PFSK-1 (cell line): ENCODE measurements around the gene RSPH6A.

Source experiments
- FOXP2 ChIP-seq: optimal IDR thresholded peaks from 2 replicates; pipeline ENCODE3; 2011; ENCODE audit warnings: borderline replicate concordance, control low read depth, inconsistent platforms; ENCODE audit not compliant: insufficient read depth; ENCODE audit errors: extremely low read length, extremely low read depth
- POLR2AphosphoS5 ChIP-seq: IDR thresholded peaks from 2 replicates; pipeline ENCODE4 v1.6.1; 2012; ENCODE audit warnings: low read depth, mild to moderate bottlenecking, control low read depth, low read length, moderate library complexity
- REST ChIP-seq, 2 experiments: IDR thresholded peaks; 2 replicates each; pipeline versions ENCODE4 v1.6.1 to v1.8.0; 2011 to 2012; ENCODE audit warnings: low read depth in 2 of 2, low read length in 2 of 2, control low read depth in 1 of 2, inconsistent platforms in 1 of 2, mild to moderate bottlenecking in 1 of 2, moderate library complexity in 1 of 2; ENCODE audit not compliant: insufficient read depth in 1 of 2
- SIN3A ChIP-seq: IDR thresholded peaks from 2 replicates; pipeline ENCODE4 v1.6.1; 2012; ENCODE audit warnings: mild to moderate bottlenecking, low read length, moderate library complexity, borderline replicate concordance; ENCODE audit not compliant: insufficient read depth
- TAF1 ChIP-seq: IDR thresholded peaks from 2 replicates; pipeline ENCODE4 v1.6.1; 2012; ENCODE audit warnings: low read length, control low read depth, borderline replicate concordance; ENCODE audit not compliant: insufficient read depth

RSPH6A gene

DNA sequence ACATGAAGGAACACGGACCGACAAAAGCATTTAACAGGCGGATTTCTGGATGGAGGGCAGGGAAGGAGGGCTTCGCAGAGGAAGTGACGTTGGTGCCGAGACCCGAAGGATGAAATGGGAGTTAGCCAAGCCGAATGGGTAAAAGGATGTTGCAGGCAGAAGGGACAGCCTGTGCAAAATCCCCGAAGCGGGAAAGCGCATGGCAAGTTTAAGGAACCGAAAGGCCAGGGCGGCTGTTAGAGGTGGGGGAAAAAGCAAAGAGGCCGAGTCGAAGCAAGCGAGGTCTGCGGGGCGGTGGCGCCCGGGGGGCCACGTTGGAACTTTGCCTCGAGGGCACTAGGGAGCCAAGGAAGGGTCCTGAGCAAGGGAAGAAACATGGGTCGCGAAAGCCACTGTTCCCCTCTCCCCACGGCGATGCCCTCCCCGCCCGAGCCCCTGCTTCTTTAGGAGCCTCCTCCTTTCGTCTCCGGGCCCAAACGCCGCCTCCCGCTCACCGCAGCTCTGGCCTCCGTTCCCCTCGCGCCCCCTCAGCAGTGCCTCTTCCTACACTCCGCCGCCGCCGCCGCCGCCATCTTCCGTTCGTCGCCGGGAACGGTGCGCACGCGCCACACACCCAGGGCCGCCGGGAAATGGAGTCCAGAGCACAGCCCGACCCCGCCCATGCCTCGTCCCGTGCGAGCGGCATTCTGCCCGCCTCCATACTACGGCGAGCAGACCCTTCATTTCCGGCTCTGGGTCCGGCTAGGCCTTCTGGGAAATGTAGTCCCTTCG, 47.6 kb upstream of the RSPH6A start, which contains the start of gene SYMPK:
Gene SYMPK (minus strand): TSS at position 584 of the 771 bp plus-strand sequence. CDS start 8,652 bp downstream, outside the sequence.
- TF ChIP-seq SIN3A (no peak), FOXP2 (peak; percentile 54), TAF1 (peak; percentile 34; the same call in 1 of the 2 replicates), REST (IDR thresholded peaks at IDR 0.05; ENCODE audit: insufficient read depth in 1 of 2, low read depth in 2 of 2, low read length in 2 of 2) (no peak), POLR2AphosphoS5 (peak; percentile 79)

GRCh38 chr19:45862271-45862563, 47.1 kb upstream of the RSPH6A start:
- TF ChIP-seq TAF1 (no peak), POLR2AphosphoS5 (no peak), REST (IDR thresholded peaks at IDR 0.05; ENCODE audit: insufficient read depth in 1 of 2, low read depth in 2 of 2, low read length in 2 of 2) (no peak), FOXP2 (no peak), SIN3A (no peak)

GRCh38 chr19:45860359-45861259, 45.5 kb upstream of the RSPH6A start:
- TF ChIP-seq POLR2AphosphoS5 (no peak), SIN3A (no peak), TAF1 (no peak), REST (IDR thresholded peaks at IDR 0.05; ENCODE audit: insufficient read depth in 1 of 2, low read depth in 2 of 2, low read length in 2 of 2) (no peak)

- no peak for TF ChIP-seq SIN3A
- no peak for TF ChIP-seq POLR2AphosphoS5
- TF ChIP-seq FOXP2 = no peak
- TF ChIP-seq REST (IDR thresholded peaks at IDR 0.05; ENCODE audit: insufficient read depth in 1 of 2, low read depth in 2 of 2, low read length in 2 of 2) = no peak
- TF ChIP-seq TAF1 = no peak
Measured at GRCh38 chr19:45854167-45854778, 39.2 kb upstream of the RSPH6A start.
